Activated CD8-positive, alpha-beta memory T cell treated with anti-CD3 and anti-CD28 coated beads for 36 hours (primary cell): Measurements from ENCODE around the gene STK11. TPM values are rescaled to one million over a fixed set of nuclear protein-coding genes. Genes with fewer than 3 reads are reported as not detected.

Source experiments
- CTCF ChIA-PET: fragments of 350-600 bp; sonication (Branson Sonifier 250); formaldehyde crosslinking; loops from one replicate; lab custom pipeline; 2021; ENCODE audit warnings: antibody characterized with exemption; lab: Charles Lee
- POLR2A ChIA-PET: fragments of 350-600 bp; sonication (Branson Sonifier 250); formaldehyde crosslinking; loops from one replicate; lab custom pipeline; 2021; ENCODE audit warnings: antibody characterized with exemption; lab: Charles Lee
- total RNA-seq, 2 experiments: library from RNA; stranded (reverse); gene quantifications; one replicate each; pipeline ENCODE4 v1.2.3, GENCODE V29; 2021

The STK11 gene
- total RNA-seq, 2 experiments from 2014 or later: 58.7 to 62.5 TPM

DNA sequence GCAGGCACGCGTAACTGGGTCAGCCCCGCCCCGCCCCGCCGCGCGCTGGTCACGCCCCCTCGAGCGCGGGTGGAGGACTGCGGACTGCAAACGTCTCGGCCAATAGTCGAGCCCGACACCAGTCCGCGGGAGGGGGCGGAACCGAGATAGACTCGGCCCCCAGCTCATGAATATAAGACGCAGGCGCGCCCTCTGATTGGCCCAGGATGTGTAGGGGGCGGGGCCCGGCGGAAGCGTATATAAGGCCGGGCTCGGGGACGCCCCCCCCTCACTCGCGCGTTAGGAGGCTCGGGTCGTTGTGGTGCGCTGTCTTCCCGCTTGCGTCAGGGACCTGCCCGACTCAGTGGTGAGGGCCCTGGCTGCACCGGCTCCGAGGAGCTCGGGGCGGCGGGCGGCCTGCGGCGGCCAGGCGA lies 63.5 kb downstream of the STK11 start, which contains the start of gene CIRBP:
Gene CIRBP, plus strand, starts transcription at position 268 of the 413 bp plus-strand sequence. CDS start 1,602 bp downstream, outside the sequence.
- ChIA-PET CTCF (interaction anchor here (1.2 to 17.9 kb wide), 4 partner anchors 8 to 25 kb away, joined by 3 to 373 read pairs (median 40); partner anchors contain the start of gene ATP5F1D), POLR2A (interaction anchor here (0.5 to 1.4 kb wide), 20 partner anchors 9 to 384 kb away, joined by 3 to 38 read pairs (median 3); partner anchors contain the start of genes ARHGAP45, ATP5F1D and RNU6-2)

GRCh38 chr19:1269478-1270212 lies 64.1 kb downstream of the STK11 start:
- ChIA-PET POLR2A (interaction anchor here (0.5 to 1.4 kb wide), 11 partner anchors 9 to 384 kb away, joined by 3 to 38 read pairs (median 4); partner anchors contain the start of gene ATP5F1D), CTCF (interaction anchor here (1.2 to 17.9 kb wide), 4 partner anchors 8 to 26 kb away, joined by 3 to 373 read pairs (median 40); partner anchors contain the start of gene ATP5F1D)

DNA sequence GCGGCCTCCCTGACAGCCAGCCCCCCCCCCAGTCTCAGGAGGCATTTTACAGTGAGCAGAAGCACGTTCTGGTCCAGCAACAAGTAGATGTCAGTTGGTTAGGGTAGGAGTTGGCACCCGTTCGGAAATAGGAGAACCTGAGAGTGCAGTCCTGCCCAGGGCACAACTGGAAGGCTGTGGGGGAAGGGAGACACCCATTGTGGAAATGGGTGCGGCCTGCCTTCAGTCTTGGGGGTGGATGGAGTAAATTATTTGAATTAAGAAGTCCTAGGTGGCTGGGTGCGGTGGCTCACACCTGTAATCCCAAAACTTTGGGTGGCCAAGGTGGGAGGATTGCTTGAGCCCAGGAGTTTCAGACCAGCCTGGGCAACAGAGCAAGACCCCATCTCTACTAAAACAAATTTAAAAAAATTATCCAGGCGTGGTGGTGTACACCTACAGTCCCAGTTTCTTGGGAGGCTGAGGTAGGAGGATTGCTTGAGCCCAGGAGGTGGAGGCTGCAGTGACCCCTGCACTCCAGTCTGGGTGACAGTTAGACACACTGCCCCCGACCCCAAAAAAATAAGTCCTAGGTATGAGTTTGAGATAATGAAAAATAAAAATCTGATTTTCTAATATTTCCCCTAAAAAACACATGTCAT lies 64.8 kb downstream of the STK11 start:
- CTCF ChIA-PET: interaction anchor here (4.3 to 17.9 kb wide), 2 partner anchors 26 to 27 kb away, joined by 31 to 373 read pairs; partner anchors contain the start of gene ATP5F1D
- POLR2A ChIA-PET: no interaction called here

DNA sequence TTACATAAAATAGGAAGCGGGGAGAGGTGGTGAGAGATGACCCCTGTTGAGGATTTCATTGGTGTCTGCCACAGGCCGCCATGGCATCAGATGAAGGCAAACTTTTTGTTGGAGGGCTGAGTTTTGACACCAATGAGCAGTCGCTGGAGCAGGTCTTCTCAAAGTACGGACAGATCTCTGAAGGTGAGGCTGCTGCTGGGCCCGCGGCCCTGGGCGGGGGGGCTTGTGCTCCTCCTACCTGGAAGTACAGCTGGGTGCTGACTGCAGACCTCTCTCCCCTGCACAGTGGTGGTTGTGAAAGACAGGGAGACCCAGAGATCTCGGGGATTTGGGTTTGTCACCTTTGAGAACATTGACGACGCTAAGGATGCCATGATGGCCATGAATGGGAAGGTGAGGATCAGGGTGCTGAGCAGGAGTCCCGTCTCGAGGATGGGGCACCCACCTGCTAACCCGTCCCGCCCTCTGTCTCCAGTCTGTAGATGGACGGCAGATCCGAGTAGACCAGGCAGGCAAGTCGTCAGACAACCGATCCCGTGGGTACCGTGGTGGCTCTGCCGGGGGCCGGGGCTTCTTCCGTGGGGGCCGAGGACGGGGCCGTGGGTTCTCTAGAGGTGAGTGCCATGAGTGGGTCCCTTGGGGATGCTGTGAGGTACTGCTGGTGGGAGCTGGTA lies 65.4 kb downstream of the STK11 start:
- ChIA-PET CTCF (interaction anchor here (0.6 to 4.3 kb wide), 2 partner anchors 13 to 27 kb away, joined by 4 to 31 read pairs; no protein-coding TSS in a partner anchor), POLR2A (interaction anchor here (1.2 kb wide), 1 partner anchor 30 kb away, joined by 5 read pairs; the partner anchor contains the start of gene ATP5F1D)

GRCh38 chr19:1271528-1272422 lies 66.2 kb downstream of the STK11 start:
- CTCF ChIA-PET: interaction anchor here (0.6 to 4.3 kb wide), 2 partner anchors 14 to 27 kb away, joined by 4 to 31 read pairs; no protein-coding TSS in a partner anchor
- POLR2A ChIA-PET: interaction anchor here (1.2 to 1.3 kb wide), 2 partner anchors 28 to 31 kb away, joined by 5 to 7 read pairs; partner anchors contain the start of gene ATP5F1D

DNA sequence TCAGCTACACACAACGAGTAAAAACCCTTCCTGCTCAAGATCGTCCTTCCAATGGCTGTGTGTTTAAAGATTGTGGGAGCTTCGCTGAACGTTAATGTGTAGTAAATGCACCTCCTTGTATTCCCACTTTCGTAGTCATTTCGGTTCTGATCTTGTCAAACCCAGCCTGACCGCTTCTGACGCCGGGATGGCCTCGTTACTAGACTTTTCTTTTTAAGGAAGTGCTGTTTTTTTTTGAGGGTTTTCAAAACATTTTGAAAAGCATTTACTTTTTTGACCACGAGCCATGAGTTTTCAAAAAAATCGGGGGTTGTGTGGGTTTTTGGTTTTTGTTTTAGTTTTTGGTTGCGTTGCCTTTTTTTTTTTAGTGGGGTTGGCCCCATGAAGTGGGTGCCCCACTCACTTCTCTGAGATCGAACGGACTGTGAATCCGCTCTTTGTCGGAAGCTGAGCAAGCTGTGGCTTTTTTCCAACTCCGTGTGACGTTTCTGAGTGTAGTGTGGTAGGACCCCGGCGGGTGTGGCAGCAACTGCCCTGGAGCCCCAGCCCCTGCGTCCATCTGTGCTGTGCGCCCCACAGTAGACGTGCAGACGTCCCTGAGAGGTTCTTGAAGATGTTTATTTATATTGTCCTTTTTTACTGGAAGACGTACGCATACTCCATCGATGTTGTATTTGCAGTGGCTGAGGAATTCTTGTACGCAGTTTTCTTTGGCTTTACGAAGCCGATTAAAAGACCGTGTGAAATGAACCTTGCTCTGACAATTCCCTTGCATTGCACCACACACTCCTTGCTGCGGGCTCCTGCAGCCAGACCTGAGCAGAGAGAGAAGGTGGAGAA lies 67.1 kb downstream of the STK11 start:
- POLR2A ChIA-PET: interaction anchor here (1.0 to 1.3 kb wide), 3 partner anchors 20 to 354 kb away, joined by 3 to 7 read pairs (median 3); no protein-coding TSS in a partner anchor
- CTCF ChIA-PET: interaction anchor here (4.3 kb wide), 1 partner anchor 28 kb away, joined by 31 read pairs; no protein-coding TSS in a partner anchor

DNA sequence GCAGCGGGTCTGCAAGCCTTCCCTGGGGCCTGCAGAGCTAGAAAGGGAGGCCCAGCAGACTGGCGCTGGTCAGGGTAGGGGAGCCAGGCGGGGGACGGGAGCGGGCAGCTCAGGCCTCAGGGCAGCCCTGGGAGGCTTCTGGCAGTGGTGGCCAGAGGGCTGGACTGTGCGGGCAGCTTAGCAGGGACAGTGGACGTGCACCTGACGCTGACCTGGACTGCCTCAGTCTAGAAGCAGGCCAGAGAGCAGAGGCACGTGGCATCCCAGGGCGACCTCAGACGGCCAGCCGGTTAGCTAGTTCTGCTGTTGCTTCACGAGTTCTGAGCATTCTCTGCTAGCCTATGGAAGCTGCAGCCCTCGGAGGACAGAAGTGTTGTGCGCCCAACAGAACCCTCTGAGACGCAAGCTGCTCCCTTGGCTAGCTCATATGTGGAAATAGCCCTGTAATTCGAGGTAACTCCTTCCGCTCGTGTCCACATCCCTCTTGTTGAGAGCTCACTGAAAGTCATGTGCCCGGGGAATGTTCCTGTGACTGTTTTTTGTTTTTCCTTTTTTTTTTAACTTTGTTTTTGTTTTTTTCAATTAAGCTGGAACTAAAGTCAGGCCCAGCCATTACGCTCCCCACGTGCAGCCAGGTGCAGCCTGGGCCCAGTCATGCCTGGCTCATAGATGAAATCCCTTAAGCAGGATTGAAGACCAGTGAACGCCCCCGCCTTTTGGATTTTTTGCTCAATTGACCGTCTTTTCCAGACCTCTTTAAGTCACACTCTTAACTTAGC lies 67.9 kb downstream of the STK11 start:
- ChIA-PET CTCF (interaction anchor here (1.2 to 4.3 kb wide), 2 partner anchors 8 to 29 kb away, joined by 3 to 31 read pairs; no protein-coding TSS in a partner anchor), POLR2A (interaction anchor here (1.0 to 1.4 kb wide), 4 partner anchors 12 to 355 kb away, joined by 3 to 7 read pairs (median 4); no protein-coding TSS in a partner anchor)

DNA sequence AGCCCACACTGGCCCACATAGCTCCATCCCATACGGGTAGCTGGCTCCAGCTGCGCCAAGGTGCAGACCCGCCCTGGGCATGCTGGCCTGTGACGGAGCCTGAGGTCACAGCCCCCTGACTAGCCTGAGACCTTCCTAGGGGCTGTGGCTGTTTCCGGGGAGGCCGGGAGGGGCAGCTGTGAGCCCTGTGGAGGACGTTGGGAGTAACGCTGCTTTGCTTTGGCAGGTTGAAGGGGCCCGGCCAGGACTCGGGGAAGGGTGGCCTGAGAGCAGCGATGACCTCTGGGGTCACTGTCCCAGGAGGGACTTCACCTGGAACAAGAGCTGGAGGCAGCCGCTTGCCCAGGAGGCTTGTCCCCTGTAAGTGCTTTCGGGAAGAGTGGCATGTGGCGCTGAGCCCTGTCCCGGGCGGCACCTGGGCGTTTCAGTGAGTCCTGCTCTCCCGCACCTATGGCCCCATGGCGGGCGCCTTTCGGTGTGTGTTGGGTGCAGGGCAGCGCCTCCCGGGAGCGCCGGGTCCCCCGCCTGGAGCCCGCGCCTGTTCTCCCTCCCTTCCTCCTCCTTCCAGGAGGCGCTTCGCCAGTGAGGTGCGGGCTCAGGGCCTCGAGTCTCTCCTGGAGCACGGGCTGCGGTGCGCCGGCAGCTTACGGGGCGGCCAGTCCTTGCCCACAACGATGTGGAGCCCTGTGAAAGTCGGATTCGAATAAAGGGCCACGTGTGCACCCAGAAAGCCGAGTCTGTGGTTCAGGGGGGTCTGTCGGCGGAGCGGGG lies 68.7 kb downstream of the STK11 start:
- ChIA-PET CTCF (interaction anchor here (1.2 to 4.3 kb wide), 2 partner anchors 9 to 30 kb away, joined by 3 to 31 read pairs; no protein-coding TSS in a partner anchor), POLR2A (interaction anchor here (1.4 kb wide), 1 partner anchor 13 kb away, joined by 5 read pairs; no protein-coding TSS in a partner anchor)

DNA sequence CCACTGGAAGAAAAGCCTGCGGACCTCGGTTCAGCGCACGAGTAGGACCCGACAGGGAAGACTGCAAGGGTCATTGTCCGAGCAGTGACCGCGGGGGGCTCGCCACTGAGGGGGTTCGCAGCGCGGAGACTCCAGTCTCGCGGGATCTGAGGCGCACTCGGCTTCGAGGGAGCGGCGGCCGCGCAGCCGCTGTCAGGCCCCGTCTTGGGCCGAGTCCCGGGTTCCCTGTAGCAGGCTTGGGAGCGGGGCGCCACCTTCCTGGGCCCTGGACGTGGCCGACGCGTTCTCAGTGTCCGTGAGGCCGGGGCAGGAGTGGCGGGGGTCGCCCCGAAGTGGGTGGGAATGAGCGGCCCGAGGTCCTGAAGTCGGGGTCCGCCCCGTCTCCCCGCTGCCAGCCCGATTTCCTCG lies 69.3 kb downstream of the STK11 start:
- CTCF ChIA-PET: interaction anchor here (1.0 to 4.3 kb wide), 4 partner anchors 8 to 31 kb away, joined by 3 to 31 read pairs (median 6); no protein-coding TSS in a partner anchor
- POLR2A ChIA-PET: interaction anchor here (0.5 to 1.9 kb wide), 5 partner anchors 8 to 200 kb away, joined by 3 to 10 read pairs (median 4); no protein-coding TSS in a partner anchor

- POLR2A ChIA-PET: interaction anchor here (0.5 to 1.9 kb wide), 4 partner anchors 9 to 201 kb away, joined by 3 to 10 read pairs (median 4); no protein-coding TSS in a partner anchor
- CTCF ChIA-PET: interaction anchor here (0.6 to 1.0 kb wide), 3 partner anchors 9 to 880 kb away, joined by 3 to 7 read pairs (median 6); no protein-coding TSS in a partner anchor
Observed at GRCh38 chr19:1275260-1275975, 69.8 kb downstream of the STK11 start, which contains the start of gene FAM174C. Gene FAM174C (plus strand): TSS chr19:1275530. CDS start chr19:1275550, 20 bp downstream.

DNA sequence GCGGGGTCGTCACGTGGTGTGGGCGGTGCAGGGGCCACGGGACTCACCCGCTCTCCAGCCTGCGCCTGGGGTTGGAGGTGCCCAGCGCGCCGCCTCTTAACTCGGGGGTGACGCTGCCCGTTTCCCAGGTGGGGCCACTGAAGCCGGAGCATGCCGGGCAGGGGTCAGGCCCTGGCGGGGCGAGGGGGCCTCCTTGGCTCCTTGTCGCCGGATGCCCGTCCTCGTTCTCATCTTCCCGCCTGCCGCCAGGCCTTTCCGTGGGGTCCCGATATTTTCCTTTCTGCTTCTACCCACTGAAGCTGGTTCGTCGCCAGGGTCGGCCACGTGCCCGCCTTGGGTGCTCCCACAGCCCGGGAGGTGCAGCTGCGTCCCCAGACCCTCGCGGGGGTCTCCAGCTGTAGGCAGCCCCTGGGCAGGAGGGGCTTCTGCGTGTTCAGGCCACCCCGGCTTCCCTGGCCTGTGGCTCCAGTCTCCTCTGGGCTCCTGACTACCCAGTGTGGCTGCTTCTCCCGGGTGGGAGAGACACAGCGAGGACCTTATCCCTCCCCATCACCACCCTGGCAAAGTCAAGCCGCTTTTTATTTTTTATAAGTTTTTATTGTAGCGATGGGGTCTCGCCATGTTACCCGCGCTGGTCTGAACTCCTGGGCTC lies 70.5 kb downstream of the STK11 start:
- ChIA-PET CTCF (interaction anchor here (0.6 kb wide), 1 partner anchor 880 kb away, joined by 3 read pairs; no protein-coding TSS in a partner anchor), POLR2A (interaction anchor here (1.9 kb wide), 1 partner anchor 23 kb away, joined by 10 read pairs; no protein-coding TSS in a partner anchor)

- CTCF ChIA-PET: interaction anchor here (1.2 to 1.8 kb wide), 2 partner anchors 7 to 32 kb away, joined by 3 to 5 read pairs; partner anchors contain the start of gene CIRBP
Observed at GRCh38 chr19:1276628-1277022, 71.0 kb downstream of the STK11 start.

GRCh38 chr19:1277061-1277460 lies 71.5 kb downstream of the STK11 start:
- CTCF ChIA-PET: interaction anchor here (1.2 to 1.8 kb wide), 2 partner anchors 8 to 33 kb away, joined by 3 to 5 read pairs; partner anchors contain the start of gene CIRBP
- POLR2A ChIA-PET: no interaction called here

More at GRCh38 chr19:1276628-1277022, 71.0 kb downstream of the STK11 start:
- POLR2A ChIA-PET: interaction anchor here (1.9 kb wide), 1 partner anchor 24 kb away, joined by 10 read pairs; no protein-coding TSS in a partner anchor
